SU-DHL-6 (cell line): ENCODE data around the gene BRSK2.

Source experiments
- H2AFZ ChIP-seq: fragments of 200-600 bp; sonication (generic); 2 replicates; pipeline ENCODE4 v1.6.1; 2014; ENCODE audit warnings: low read depth, mild to moderate bottlenecking, moderate library complexity, mixed read lengths, antibody characterized with exemption, low read length; ENCODE audit not compliant: severe bottlenecking
- H3F3A ChIP-seq: fragments of 200-600 bp; shearing (Covaris generic); 2 replicates; pipeline ENCODE4 v1.6.0; 2016; ENCODE audit warnings: antibody characterized with exemption, mild to moderate bottlenecking; ENCODE audit not compliant: insufficient read depth
- H3K27ac ChIP-seq: fragments of 200-600 bp; sonication (generic); 2 replicates; pipeline ENCODE4 v1.5.1; 2016; ENCODE audit warnings: low read depth, mild to moderate bottlenecking, low read length, moderate library complexity, mixed read lengths
- H3K27me3 ChIP-seq: fragments of 200-600 bp; sonication (generic), shearing (Covaris generic); 2 replicates; pipeline ENCODE4 v1.6.0; 2014; ENCODE audit warnings: mild to moderate bottlenecking, low read length
- H3K36me3 ChIP-seq: fragments of 200-600 bp; sonication (generic); 2 replicates; pipeline ENCODE4 v1.6.1; 2014; ENCODE audit warnings: mild to moderate bottlenecking, low read length, mixed read lengths
- H3K4me2 ChIP-seq: fragments of 300-600, 200-600 bp; shearing (Covaris generic), sonication (generic); 2 replicates; pipeline ENCODE4 v1.6.0; 2014; ENCODE audit warnings: low read length, low read depth, mild to moderate bottlenecking; ENCODE audit not compliant: poor library complexity, severe bottlenecking
- H3K4me3 ChIP-seq: fragments of 200-600 bp; sonication (generic); 2 replicates; pipeline ENCODE4 v1.5.1; 2014; ENCODE audit warnings: antibody characterized with exemption, low read length, mild to moderate bottlenecking, mixed read lengths; ENCODE audit not compliant: insufficient read depth, poor library complexity, severe bottlenecking
- H3K79me2 ChIP-seq: fragments of 200-600 bp; sonication (generic); 2 replicates; pipeline ENCODE4 v1.6.1; 2014; ENCODE audit warnings: mild to moderate bottlenecking, low read length, moderate library complexity; ENCODE audit not compliant: insufficient read depth
- H3K9ac ChIP-seq: fragments of 200-600 bp; sonication (generic); 2 replicates; pipeline ENCODE4 v1.7.0; 2014; ENCODE audit warnings: mild to moderate bottlenecking, low read length
- H3K9me2 ChIP-seq: fragments of 200-600 bp; sonication (generic); replicated peaks from 2 replicates; pipeline ENCODE4 v1.6.1; 2014; ENCODE audit warnings: low read length; ENCODE audit not compliant: insufficient read depth
- H3K9me3 ChIP-seq: fragments of 200-600 bp; sonication (generic); 2 replicates; pipeline ENCODE4 v1.6.1; 2014; ENCODE audit warnings: low read length, mixed read lengths; ENCODE audit not compliant: insufficient read depth
- H4K20me1 ChIP-seq: fragments of 200-600 bp; sonication (generic); 2 replicates; pipeline ENCODE4 v1.6.1; 2014; ENCODE audit warnings: low read depth, mild to moderate bottlenecking, antibody characterized with exemption, low read length, moderate library complexity, mixed read lengths
- CTCF ChIP-seq: fragments of 200-600 bp; sonication (generic); IDR thresholded peaks from one replicate; pipeline ENCODE4 v1.5.1; 2017; ENCODE audit warnings: antibody characterized with exemption, mild to moderate bottlenecking, low read length, moderate library complexity; ENCODE audit not compliant: insufficient read depth, poor library complexity, severe bottlenecking
- EZH2phosphoT487 ChIP-seq: fragments of 200-600 bp; sonication (generic), shearing (Covaris generic); conservative IDR thresholded peaks from 2 replicates; pipeline ENCODE4 v1.6.1; 2018; ENCODE audit warnings: mild to moderate bottlenecking, antibody characterized with exemption, low read length, moderate library complexity, mixed read lengths

Gene BRSK2

GRCh38 chr11:1494650-1495049 is 104.9 kb downstream of the BRSK2 start:
- Histone ChIP-seq H3K9me2 (no peaks in the 10 kb centered on the region), H3K9me3 (no peaks in the 10 kb centered on the region), H4K20me1 (peaks cover 44% of the 10 kb centered on the region; the same call in 1 of the 2 replicates), H3K27me3 (no peaks in the 10 kb centered on the region), H3F3A (no peaks in the 10 kb centered on the region), H3K27ac (no peak overlapping the region), H2AFZ (no peak overlapping the region), H3K9ac (no peak overlapping the region), H3K36me3 (no peaks in the 10 kb centered on the region), H3K79me2 (peaks cover 60% of the 10 kb centered on the region), H3K4me3 (no peak overlapping the region), H3K4me2 (no peak overlapping the region)
- TF ChIP-seq CTCF (no peak), EZH2phosphoT487 (no peak)

GRCh38 chr11:1496091-1496760 is 106.5 kb downstream of the BRSK2 start:
- no peak overlapping the region for H3K27ac ChIP-seq
- no peaks in the 10 kb centered on the region for H3K9me3 ChIP-seq
- H3K27me3 ChIP-seq, result no peaks in the 10 kb centered on the region
- H3K9ac ChIP-seq, result no peak overlapping the region
- H3K9me2 ChIP-seq, result no peaks in the 10 kb centered on the region
- no peak overlapping the region for H2AFZ ChIP-seq
- H3K36me3 ChIP-seq, result no peaks in the 10 kb centered on the region
- TF ChIP-seq CTCF (no peak), EZH2phosphoT487 (no peak)
- H3K4me3 ChIP-seq, result no peak overlapping the region
- no peaks in the 10 kb centered on the region for H3F3A ChIP-seq
- peaks cover 51% of the 10 kb centered on the region for H3K79me2 ChIP-seq
- H3K4me2 ChIP-seq, result no peak overlapping the region
- peaks cover 41% of the 10 kb centered on the region; the same call in 1 of the 2 replicates for H4K20me1 ChIP-seq

- Histone ChIP-seq H4K20me1 (peaks cover 41% of the 10 kb centered on the region; the same call in 1 of the 2 replicates), H3F3A (no peaks in the 10 kb centered on the region), H3K4me2 (no peak overlapping the region), H3K27me3 (no peaks in the 10 kb centered on the region), H3K4me3 (no peak overlapping the region), H2AFZ (no peak overlapping the region), H3K27ac (no peak overlapping the region), H3K9me3 (no peaks in the 10 kb centered on the region), H3K9me2 (no peaks in the 10 kb centered on the region), H3K36me3 (no peaks in the 10 kb centered on the region), H3K79me2 (peaks cover 46% of the 10 kb centered on the region), H3K9ac (no peak overlapping the region)
- TF ChIP-seq CTCF (no peak), EZH2phosphoT487 (no peak)
Measured at GRCh38 chr11:1496761-1497095, 107.0 kb downstream of the BRSK2 start.

- Histone ChIP-seq H3K4me2 (no peak overlapping the region), H3K79me2 (peaks cover 47% of the 10 kb centered on the region), H2AFZ (no peak overlapping the region), H4K20me1 (peaks cover 41% of the 10 kb centered on the region; the same call in 1 of the 2 replicates), H3K9ac (no peak overlapping the region), H3K36me3 (no peaks in the 10 kb centered on the region), H3K9me3 (no peaks in the 10 kb centered on the region), H3K27ac (no peak overlapping the region), H3K27me3 (no peaks in the 10 kb centered on the region), H3F3A (no peaks in the 10 kb centered on the region), H3K4me3 (no peak overlapping the region), H3K9me2 (no peaks in the 10 kb centered on the region)
- TF ChIP-seq EZH2phosphoT487, result no peak
- TF ChIP-seq CTCF, result no peak
Measured at GRCh38 chr11:1497600-1497999, 107.9 kb downstream of the BRSK2 start.
